Stimulated activated CD4-positive, alpha-beta T cell treated with anti-CD3 and anti-CD28 coated beads, Interleukin-12 subunit alpha, Interleukin-12 subunit beta, amount 100 ng/mL, for 4 hours (primary cell): ENCODE data around the gene MYOZ2.
"Not testable (repeated sequence)": the region's sequence is repeated elsewhere in the genome, so short reads cannot be mapped to it uniquely, and the experiment has no call there.

Experiments used
- DNase-seq: peaks from one replicate; pipeline ENCODE4 v3.0.0-alpha.2; 2020

MYOZ2 gene

DNA sequence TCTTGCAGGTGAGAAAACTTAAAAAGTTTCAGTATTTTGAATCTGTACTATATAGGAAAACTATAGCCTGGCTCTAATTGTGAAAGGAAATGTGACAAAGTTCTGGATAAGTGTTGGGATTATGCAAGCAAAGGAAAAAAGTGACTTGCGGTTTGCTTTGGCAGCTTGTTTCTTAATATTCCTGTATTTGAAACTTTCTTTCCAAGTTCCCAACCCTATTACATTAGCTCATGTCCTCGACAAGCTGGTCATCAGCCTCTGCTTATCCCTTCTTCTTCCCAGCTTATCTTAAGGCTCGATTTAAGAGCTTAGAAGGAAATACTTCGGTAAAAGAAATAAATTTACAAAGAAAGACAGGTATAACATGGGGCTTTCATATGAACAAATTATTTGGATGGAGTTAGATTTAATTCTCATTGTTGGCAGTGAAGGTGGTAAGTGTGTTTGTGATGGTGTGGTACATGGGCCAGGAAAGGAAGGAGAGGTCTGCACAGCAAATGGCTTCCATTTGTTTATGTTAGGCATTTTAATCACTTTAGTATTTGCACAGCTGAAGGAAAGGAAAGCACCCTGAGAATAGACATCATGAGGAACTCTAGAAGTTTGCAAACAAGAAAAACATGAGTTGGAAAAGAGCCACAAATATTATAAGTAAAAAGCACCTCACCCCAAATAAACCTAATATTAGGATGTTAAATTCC lies 5.1 kb upstream of the MYOZ2 start:
- no peak for DNase-seq

DNA sequence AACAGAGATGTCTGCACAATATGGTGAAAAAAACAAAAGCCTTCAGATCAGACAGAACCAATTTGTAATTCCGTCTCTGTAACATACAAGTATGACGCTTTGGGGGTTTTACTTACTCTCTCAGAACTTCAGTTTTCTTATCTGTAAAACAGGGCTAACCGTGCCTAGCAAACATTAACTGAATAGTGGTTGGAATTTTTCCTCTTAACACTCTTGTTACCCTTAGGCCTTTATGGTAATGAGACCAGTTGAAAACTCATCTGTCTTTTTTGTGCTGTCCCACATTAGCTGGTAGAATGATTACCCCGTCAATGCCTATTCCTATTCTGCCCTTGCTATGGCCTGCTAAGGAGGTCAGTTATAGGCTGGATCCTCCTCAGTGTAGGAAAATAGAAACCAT lies 4.5 kb upstream of the MYOZ2 start:
- no peak for DNase-seq

DNA sequence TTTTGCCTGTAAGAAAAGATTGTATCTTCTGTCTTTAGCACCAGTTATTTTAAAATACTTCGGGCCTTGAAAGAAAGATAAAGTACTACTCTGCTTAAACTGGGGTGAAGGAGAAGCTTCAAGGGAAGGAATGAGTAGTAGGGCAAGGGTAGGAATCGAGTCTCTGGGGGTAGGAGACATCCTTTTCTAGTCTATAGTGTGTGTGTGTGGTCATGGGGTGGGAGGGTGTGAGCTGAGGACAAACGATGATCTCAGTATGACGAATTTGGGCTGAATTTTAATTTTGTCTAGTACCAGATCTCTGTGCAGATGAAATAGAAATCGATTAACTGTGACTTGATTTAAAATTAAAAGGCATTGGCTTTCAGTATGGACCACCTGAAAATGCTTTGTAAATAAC lies 3.3 kb upstream of the MYOZ2 start:
- DNase-seq = no peak

- DNase-seq = no peak
These were observed 914 bp downstream of the MYOZ2 start for GRCh38 chr4:119136546-119136945.

DNA sequence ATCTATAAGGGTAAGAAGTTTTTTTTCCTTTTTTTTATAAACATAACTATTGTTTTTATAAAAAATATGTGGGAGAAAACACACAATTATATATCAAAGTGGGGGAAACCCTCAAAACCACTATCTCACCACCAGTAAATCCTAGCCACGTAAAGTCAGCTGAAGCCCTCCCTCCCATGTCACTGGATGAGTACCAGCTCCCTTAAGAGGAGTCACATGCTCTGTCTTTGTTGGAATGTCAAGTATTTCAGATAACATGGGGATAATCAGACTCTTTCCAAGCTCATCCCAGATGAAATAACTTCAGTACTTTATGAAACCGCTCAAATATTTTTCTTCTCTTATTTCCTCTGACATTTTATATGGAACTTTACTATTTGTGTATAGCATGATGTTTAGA lies 2.4 kb downstream of the MYOZ2 start:
- DNase-seq = no peak

- DNase-seq = no peak
These were observed 3.7 kb downstream of the MYOZ2 start for GRCh38 chr4:119139311-119139710.

- DNase-seq = no peak
These were observed 4.2 kb downstream of the MYOZ2 start for GRCh38 chr4:119139822-119140252.

DNA sequence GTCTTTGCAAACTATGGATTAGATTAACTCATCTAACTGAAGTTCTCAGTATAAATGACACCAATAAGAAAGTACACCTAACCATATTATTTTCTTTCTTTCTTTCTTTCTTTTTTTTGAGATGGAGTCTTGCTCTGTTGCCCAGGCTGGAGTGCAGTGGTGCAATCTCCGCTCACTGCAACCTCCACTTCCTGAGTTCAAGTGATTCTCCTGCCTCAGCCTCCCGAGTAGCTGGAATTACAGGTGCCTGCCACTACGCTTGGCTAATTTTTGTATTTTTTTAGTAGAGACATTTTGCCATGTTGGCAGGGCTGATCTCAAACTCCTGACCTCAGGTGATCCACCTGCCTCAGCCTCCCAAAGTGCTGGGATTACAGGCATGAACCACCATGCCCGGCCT lies 5.7 kb downstream of the MYOZ2 start:
- DNase-seq = not testable (repeated sequence)

- no peak for DNase-seq
These were observed 7.2 kb downstream of the MYOZ2 start for GRCh38 chr4:119142833-119143232.

GRCh38 chr4:119143341-119143740 lies 7.7 kb downstream of the MYOZ2 start:
- not testable (repeated sequence) for DNase-seq

- DNase-seq = no peak
These were observed 13.5 kb downstream of the MYOZ2 start for GRCh38 chr4:119149110-119149509.

DNA sequence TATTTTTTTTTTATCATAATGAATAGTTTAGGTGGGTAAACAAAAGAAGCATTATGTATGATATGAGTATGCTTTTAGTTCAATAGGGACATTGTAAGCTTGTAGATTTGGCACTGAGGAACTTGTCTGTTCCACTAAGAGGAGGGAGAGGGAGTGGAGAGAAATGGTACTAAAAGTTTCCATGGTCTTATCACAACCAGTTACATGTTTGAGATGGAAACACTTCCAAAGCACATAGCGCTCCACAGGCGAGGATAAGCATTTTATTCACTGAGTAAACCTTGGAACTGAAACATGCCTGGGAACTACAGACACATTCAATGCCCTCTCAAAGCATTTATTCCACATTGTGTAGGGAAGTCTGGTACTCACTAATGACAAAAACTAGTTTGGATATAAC lies 15.5 kb downstream of the MYOZ2 start:
- no peak for DNase-seq

GRCh38 chr4:119152741-119153140 lies 17.1 kb downstream of the MYOZ2 start:
- no peak for DNase-seq

DNA sequence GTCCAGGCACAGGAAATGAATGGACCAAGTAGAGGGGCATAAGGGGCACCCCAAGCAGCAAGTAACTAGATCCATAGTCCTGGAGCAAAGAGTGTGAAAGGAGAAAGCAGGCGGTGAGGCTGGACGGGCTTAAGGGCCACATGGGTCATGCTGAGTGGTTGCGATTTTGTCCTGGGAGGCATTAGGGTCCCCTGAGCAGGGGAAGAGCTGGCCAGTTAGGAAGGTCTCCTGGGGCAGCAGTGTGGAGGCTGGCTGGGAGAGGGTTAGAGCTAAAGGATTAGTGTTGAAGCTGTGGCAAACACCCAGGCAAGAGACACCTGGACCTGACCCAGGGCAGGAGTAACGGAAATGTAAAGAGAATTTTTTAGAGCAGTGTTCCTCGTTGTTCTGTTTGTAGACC lies 26.5 kb downstream of the MYOZ2 start:
- no peak for DNase-seq

DNA sequence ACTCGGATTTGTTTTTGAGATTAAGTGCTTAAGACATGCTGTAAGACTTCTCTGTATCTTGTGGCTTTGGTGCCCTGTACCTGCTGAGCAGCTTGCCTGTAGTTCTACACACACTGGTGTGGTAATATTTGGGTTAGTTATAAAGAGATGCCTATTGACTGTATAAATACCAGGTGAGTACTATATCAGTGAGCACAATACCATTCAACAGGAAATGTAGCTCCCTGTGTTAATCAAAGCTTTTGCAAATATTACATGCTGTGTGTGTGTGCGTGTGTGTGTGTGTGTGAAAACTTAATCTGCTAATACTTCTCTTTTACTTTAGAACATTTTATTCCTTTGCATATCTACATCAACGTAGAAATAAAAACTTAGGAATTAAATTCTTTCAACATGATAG lies 30.1 kb downstream of the MYOZ2 start:
- no peak for DNase-seq

DNA sequence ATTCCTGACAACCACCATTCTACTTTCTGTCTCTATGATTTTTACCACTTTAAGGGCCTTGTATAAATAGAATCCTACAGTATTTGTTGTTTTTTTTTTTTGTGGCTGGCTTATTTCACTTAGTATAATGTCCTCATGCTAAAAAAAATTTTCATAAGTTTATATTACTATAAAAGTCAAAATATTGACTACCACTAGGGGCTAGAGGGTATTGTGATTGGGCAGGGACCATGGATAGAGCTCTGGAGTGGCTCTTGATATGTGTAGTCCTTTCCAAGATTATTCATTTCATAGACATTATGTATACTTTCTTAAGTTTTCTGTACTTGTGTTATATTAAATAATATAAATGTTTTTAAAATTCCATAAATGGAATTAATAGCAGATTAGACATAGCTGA lies 34.6 kb downstream of the MYOZ2 start:
- DNase-seq = no peak

DNA sequence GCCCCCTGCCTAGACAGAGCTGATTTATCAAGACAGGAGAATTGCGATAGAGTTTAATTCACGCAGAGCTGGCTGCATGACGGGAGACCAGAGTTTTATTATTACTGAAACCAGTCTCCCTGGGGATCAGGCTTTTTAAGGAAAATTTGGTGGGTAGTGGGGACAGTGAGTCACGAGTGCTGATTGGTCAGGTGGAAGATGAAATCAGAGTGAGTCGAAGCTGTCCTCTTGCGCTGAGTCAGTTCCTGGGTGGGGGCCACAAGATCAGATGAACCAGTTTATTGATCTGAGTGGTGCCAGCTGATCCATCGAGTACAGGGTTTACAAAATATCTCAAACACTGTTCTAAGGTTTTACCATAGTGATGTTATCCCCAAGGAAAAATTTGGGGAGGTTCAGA lies 36.6 kb downstream of the MYOZ2 start:
- no peak for DNase-seq

- DNase-seq = not testable (repeated sequence)
These were observed 38.2 kb downstream of the MYOZ2 start for GRCh38 chr4:119173729-119174361.

DNA sequence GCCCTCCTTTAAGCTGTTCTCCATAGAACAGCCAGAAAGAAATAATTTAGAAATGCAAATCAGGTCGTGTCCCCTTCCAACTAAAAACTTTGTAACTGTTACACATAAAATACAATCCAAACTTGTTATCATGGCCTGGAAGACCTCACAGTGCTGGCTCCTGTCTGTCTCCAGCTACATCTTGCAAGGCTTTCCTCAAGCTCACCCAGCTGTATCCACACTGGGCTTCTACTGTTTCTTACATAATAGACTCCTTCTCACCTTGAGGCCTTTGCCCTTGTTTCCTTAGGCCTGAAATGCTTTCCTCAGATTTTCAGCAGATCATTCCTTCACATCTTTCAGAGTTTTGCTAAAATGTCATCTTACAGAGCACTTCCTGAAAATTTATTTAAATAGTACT lies 43.4 kb downstream of the MYOZ2 start:
- DNase-seq = no peak

- no peak for DNase-seq
These were observed 48.5 kb downstream of the MYOZ2 start for GRCh38 chr4:119184128-119184527.

DNA sequence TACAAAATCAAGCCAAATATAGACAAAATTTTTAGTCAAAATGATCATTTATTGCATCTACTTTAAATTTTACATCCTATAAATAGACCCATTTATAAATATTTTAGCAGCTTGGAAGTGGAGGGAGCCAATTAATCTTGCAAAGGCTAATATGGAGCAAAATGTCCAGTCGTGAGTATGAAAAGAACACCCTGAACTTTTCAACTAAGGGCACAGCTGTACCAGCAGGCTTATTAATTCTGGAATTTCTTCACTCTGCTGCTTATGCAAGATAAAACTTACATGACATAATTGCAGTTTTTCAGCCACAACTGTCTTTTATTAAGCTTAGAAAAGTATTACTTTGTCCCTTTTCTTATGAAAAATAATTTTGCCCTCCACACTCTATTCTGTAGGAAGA lies 54.0 kb downstream of the MYOZ2 start:
- DNase-seq = no peak

GRCh38 chr4:119190354-119190753 lies 54.7 kb downstream of the MYOZ2 start:
- no peak for DNase-seq

DNA sequence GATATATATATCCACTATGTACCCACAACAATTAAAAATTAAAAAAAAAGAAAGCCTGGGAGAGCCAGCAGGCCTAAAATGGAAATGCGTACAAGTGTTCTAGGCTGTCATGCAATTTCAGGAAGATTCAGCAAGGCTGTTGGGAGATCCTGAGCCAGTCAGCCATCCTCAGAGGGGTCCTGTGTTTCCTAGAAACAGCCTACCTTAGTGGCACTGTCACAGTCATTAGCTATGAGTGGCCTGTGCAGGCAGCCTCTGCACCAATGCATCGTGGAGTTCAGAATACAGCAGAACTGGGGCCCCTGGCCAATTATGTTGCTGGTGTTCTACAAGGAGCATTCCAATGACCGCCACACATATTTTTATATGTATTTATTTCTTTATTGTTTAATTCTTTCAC lies 55.9 kb downstream of the MYOZ2 start:
- no peak for DNase-seq

DNA sequence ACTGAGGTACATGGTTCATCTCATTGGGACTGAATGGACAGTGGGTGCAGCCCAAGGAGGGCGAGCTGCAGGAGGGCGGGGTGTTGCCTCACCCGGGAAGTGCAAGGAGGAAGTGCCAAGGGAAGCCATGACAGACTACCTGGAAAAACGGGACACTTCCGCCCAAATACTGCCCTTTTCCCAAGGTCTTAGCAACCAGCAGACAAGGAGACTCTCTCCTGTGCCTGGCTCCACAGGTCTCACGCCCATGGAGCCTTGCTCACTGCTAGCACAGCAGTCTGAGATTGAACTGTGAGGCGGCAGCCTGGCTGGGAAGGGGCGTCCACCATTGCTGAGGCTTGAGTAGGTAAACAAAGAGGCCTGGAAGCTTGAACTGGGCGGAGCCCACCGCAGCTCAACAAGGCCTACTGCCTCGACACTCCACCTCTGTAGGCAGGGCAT lies 62.2 kb downstream of the MYOZ2 start:
- no peak for DNase-seq

DNA sequence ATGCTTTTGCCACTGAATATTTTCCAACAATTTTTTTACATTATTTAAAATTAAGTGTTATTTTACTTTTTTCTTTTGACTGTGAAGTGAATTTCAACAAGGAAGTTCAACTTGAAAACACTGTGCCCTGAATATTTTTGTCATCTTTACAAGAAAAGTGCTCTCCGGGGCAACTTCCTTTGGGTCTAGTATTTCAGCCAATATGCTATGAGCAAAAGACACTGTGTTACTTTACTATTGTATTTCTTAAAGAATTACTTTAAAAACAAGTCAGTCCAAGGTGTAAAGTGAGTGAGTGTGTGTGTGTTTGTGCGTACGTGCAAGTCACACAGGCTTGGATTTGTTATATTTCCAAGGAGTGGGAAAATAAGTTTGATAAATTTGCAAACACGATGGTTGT lies 69.3 kb downstream of the MYOZ2 start:
- DNase-seq = no peak
